Omental fat pad (tissue), 4 donors: ENCODE measurements around the gene PSAPL1. TPM values are rescaled to one million over a fixed set of nuclear protein-coding genes. Genes with fewer than 3 reads are reported as not detected.

Experiments used
- ATAC-seq: fragments of 150-250 bp; one replicate; pipeline ENCODE4 v1.9.1; 2016; ENCODE audit warnings: mild to moderate bottlenecking, moderate library complexity; ENCODE audit not compliant: low FRiP score
- DNase-seq: peaks from one replicate; pipeline ENCODE4 v3.0.0-alpha.2; 2019; ENCODE audit warnings: low spot score
- total RNA-seq, 4 donors: library from RNA; depleted of rRNA; stranded (reverse); fragments of >200 nt; gene quantifications; one replicate each; pipeline ENCODE4 v1.1.0, GENCODE V29; 2016
- TF ChIP-seq, protein P1 (sequence below), 3 donors: fragments of 450-650 bp; IDR thresholded peaks; one replicate each; pipeline ENCODE4 v1.5.1; 2016 to 2017; ENCODE audit warnings: antibody characterized with exemption in 3 of 3, mild to moderate bottlenecking in 3 of 3, moderate library complexity in 2 of 3

The PSAPL1 gene
- total RNA-seq, 4 donors from 2014 or later: 0.25 to 2.1 (median 0.48) TPM; not detected in 1

- ATAC-seq: no peak
- no peak for DNase-seq
- TF ChIP-seq, protein P1, sequence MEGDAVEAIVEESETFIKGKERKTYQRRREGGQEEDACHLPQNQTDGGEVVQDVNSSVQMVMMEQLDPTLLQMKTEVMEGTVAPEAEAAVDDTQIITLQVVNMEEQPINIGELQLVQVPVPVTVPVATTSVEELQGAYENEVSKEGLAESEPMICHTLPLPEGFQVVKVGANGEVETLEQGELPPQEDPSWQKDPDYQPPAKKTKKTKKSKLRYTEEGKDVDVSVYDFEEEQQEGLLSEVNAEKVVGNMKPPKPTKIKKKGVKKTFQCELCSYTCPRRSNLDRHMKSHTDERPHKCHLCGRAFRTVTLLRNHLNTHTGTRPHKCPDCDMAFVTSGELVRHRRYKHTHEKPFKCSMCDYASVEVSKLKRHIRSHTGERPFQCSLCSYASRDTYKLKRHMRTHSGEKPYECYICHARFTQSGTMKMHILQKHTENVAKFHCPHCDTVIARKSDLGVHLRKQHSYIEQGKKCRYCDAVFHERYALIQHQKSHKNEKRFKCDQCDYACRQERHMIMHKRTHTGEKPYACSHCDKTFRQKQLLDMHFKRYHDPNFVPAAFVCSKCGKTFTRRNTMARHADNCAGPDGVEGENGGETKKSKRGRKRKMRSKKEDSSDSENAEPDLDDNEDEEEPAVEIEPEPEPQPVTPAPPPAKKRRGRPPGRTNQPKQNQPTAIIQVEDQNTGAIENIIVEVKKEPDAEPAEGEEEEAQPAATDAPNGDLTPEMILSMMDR (IDR thresholded peaks at IDR 0.05): no peak
These were observed 6.5 kb upstream of the PSAPL1 start for GRCh38 chr4:7441201-7441600.

DNA sequence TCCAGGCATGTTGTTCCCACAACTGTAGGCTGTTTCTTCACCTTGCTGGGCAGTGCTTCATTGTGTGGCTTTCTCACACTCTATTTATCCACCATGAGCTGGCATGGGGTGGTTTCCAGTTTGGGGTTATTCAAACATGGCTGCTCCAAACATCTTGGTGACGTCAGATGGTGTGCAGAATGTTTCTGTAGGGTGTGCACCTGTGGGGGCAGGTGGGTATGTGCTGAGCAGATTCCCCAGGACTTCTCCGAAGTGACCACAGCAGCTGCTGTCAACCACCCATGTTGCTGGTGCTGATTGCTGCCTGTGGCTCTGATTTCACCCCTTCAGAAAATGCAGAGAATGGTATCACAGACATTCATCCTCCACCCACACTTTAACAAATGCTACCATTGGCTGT, 5.0 kb upstream of the PSAPL1 start:
- DNase-seq (no peak), ATAC-seq (no peak)
- TF ChIP-seq, protein P1 (IDR thresholded peaks at IDR 0.05): no peak

DNA sequence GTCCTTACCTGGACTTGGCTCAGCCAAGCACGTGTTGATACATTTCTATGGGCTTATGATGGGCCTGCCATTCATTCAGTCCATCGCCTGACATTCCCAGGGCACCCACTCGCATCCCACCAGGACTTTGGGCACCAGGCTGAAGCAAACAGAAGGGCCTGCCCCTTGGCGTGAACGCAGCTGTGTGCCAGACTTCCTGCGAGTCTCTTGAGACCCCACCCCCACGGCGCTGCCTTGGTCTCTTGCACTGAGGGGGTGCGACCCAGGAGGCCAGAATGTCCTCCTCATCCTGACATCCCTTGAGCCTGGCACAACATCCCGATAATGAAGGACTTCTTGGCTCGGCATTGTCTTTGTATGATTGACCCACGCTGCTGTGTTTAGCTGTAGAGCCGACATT, 1.5 kb upstream of the PSAPL1 start:
- no peak for ATAC-seq
- no peak for DNase-seq

DNA sequence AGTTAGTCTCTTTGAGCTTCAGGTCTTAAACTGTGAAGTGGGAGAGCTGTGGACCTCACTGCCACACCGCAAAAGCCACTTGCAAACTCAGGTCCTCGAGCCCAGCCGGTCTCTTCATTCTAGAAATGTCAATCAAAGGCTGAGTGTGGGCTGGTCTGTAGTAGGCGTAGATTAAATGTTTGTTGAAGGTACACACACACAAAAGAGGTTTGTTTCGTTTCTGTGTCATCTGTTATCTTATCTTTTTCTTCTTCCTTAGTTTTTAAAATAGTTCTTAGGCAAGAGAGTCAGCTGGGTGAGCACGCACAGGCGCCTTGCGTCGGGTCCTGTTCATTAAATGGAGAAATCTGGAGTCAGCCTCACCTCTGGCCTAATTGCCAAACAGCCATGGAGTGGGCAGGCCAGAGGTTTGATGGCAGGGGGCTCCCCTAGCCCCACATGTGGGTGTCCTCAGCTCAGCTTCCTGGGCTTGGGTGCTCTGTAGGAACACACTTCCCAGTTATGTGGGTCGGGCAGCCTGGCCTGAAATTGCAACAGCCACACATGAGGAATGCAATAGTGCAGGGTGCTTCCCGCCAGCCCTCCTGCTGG, 836 bp upstream of the PSAPL1 start:
- ATAC-seq (peak; percentile 67), DNase-seq (no peak)
- TF ChIP-seq, protein P1 (IDR thresholded peaks at IDR 0.05): no peak

More for the DNA sequence above, 1.5 kb upstream of the PSAPL1 start:
- TF ChIP-seq, protein P1 (IDR thresholded peaks at IDR 0.05): no peak

DNA sequence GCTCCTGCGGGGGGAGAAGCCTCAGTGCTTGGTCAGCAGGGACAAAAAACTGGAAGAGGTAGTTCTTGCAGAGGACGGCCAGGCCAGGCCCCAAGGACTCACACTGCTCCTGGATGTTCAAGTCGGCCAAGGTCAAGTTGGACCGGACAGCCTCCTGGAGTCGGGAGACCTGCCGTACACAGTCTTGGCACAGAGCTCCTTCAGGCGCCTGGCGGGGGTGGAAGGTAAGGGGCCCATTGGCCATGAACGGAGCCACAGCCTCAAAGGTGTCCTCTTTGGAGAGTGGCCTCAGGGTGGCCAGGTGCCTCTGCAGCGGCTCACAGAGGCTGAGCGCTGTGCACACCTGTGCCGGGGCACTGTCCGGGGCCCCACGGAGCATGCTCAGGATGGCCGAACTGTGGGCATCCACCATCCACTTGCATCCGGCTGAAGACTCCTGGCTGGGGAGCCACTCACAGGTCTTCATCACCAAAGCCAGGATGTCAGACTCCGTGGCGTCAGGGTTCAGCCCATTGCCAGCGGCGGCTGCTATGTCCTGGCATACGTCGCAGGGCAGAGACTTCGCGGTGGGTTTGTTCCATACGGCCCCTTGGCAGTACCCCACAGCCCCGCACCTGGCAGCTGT, 477 bp downstream of the PSAPL1 start:
- ATAC-seq: no peak
- TF ChIP-seq, protein P1 (IDR thresholded peaks at IDR 0.05): no peak
- DNase-seq: no peak

DNA sequence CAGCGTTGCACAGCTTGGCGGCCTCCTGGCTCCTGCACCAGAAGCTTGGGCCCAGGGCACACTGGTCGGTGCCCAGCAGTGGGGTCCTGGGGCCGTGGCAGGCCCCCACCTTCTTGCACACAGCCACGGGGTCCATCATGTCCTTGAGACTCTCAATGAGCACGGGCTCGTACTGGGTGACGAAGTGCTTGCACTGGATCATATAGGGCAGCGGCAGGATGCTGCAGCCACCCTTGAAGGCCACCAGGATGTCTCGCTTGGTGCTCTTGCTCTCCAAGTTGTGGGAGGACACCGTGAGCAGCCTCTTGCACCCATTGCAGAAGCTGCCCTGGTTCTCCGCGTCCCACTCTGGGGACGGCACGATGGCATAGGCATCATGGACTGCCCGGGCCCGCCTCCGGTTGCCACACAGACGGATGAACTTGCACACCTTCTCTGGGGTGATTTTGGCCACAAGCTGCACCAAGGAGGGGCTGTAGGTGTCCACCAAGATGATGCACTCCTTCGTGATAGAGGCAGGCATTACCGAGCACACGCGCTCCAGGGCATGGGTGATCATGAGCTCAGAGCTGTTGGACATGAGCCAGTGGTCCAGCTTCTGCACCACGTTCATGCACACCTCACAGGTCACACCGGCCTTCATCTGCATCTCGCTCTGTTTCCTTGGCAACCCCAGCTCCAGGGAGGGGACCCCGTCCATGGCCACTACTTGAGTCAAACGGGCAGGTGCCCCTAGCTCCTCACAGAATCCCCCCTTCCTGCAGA, 1.2 kb downstream of the PSAPL1 start:
- no peak for ATAC-seq
- DNase-seq: no peak
- TF ChIP-seq, protein P1 (IDR thresholded peaks at IDR 0.05): no peak
